Central memory CD8-positive, alpha-beta T cell (primary cell): ENCODE results near the gene DDT.
"Not testable (repeated sequence)": the region's sequence is repeated elsewhere in the genome, so short reads cannot be mapped to it uniquely, and the experiment has no call there.

Experiments
- ATAC-seq: fragments of 150-1000 bp; cut with Tn5 transposase; replicated peaks from 2 replicates; pipeline ENCODE4 v1.10.0; 2022; ENCODE audit warnings: mild to moderate bottlenecking, moderate FRiP score, moderate number of reproducible peaks; ENCODE audit not compliant: poor library complexity, severe bottlenecking; ENCODE audit errors: extremely low read depth
- DNase-seq, 2 donors: peaks; one replicate each; pipeline ENCODE4 v3.0.0; 2021; ENCODE audit warnings: low spot score in 2 of 2
- H3K27ac Mint-ChIP-seq: one replicate; pipeline ENCODE4 v1.8.0; 2022; ENCODE audit warnings: low read depth, mild to moderate bottlenecking, moderate library complexity, mixed read lengths
- H3K27me3 Mint-ChIP-seq: one replicate; pipeline ENCODE4 v1.8.0; 2022; ENCODE audit warnings: mixed read lengths
- H3K36me3 Mint-ChIP-seq: one replicate; pipeline ENCODE4 v1.8.0; 2022; ENCODE audit warnings: mild to moderate bottlenecking, moderate library complexity, mixed read lengths; ENCODE audit not compliant: insufficient read depth
- H3K4me1 Mint-ChIP-seq: one replicate; pipeline ENCODE4 v1.8.0; 2022; ENCODE audit warnings: mixed read lengths
- H3K4me3 Mint-ChIP-seq: one replicate; pipeline ENCODE4 v1.8.0; 2022; ENCODE audit warnings: mild to moderate bottlenecking, moderate library complexity, mixed read lengths
- H3K9me3 Mint-ChIP-seq: one replicate; pipeline ENCODE4 v1.8.0; 2022; ENCODE audit warnings: mixed read lengths

Gene DDT

DNA sequence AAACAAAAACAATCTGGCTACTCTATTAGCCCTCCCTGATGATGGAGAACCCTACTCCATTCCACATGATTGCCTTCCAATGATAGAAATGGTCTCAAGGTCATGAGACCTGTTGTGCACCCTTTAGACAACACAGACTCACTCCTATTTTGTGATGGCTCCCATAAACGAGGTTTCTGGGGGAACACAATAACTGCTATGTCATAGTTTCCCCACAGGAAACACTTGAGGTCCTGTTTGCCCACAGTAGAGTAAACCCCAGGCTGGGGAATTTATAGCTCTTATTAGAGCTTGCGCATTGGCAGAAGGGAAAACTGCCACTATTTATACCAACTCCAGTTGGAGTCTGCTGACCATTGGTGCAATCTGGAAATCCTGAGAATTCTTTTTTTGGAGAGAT lies 51.3 kb downstream of the DDT start:
- no peaks in the 10 kb centered on the region for H3K4me1 Mint-ChIP-seq
- peaks cover 7% of the 10 kb centered on the region for H3K9me3 Mint-ChIP-seq
- DNase-seq (no peak), ATAC-seq (no peak)
- H3K27me3 Mint-ChIP-seq = no peaks in the 10 kb centered on the region
- no peak overlapping the region for H3K27ac Mint-ChIP-seq
- H3K4me3 Mint-ChIP-seq = no peak overlapping the region
- peaks cover 17% of the 10 kb centered on the region for H3K36me3 Mint-ChIP-seq

DNA sequence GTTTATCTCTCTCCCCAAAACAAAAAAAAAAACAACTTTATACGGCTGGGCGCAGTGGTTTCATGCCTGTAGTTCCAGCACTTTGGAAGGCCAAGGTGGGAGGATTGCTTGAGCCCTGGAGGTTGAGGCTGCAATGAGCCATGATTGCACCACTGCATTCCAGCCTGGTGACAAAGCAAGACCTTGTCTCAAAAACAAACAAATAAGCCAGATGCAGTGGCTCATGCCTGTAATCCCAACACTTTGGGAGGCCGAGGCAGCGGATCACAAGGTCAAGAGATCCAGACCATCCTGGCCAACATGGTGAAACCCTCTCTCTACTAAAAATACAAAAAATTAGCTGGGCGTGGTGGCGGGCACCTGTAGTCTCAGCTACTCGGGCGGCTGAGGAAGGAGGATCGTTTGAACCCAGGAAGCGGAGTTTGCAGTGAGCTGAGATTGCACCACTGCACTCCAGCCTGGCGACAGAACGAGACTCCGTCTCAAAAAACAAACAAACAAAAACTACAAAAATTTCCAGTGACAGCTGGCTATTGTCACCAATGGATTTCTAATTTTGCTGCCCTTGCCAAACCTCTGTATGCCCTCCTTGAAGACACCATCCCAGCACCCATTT lies 52.5 kb downstream of the DDT start:
- not testable (repeated sequence) for H3K4me3 Mint-ChIP-seq, ATAC-seq, H3K9me3 Mint-ChIP-seq, H3K4me1 Mint-ChIP-seq, H3K27ac Mint-ChIP-seq, DNase-seq, H3K27me3 Mint-ChIP-seq
- peaks cover 15% of the 10 kb centered on the region for H3K36me3 Mint-ChIP-seq
